GM19328 (cell line): ENCODE data around the gene ANKRD66.
A peak's percentile ranks its signal among the peaks of the same experiment; 100 is the strongest.
"Not testable (repeated sequence)": the region's sequence is repeated elsewhere in the genome, so short reads cannot be mapped to it uniquely, and the experiment has no call there.

Experiments
- ATAC-seq: cut with Tn5 transposase; IDR thresholded peaks from one replicate; pipeline ENCODE4 v1.9.1; 2021; ENCODE audit warnings: mild to moderate bottlenecking, moderate library complexity; ENCODE audit not compliant: unreplicated experiment

The ANKRD66 gene

GRCh38 chr6:46751658-46752057, 4.9 kb downstream of the ANKRD66 start:
- no peak for ATAC-seq

- ATAC-seq, result no peak
Observed at GRCh38 chr6:46755865-46756264, 9.1 kb downstream of the ANKRD66 start.

- ATAC-seq, result no peak
Observed at GRCh38 chr6:46756469-46757213, 9.9 kb downstream of the ANKRD66 start.

- no peak for ATAC-seq
Observed at GRCh38 chr6:46757214-46757596, 10.5 kb downstream of the ANKRD66 start.

GRCh38 chr6:46758960-46759753, 12.4 kb downstream of the ANKRD66 start:
- no peak for ATAC-seq

- no peak for ATAC-seq
Observed at GRCh38 chr6:46760925-46761324, 14.2 kb downstream of the ANKRD66 start.

- ATAC-seq, result no peak
Observed at GRCh38 chr6:46763466-46763865, 16.7 kb downstream of the ANKRD66 start.

GRCh38 chr6:46764280-46764679, 17.5 kb downstream of the ANKRD66 start:
- not testable (repeated sequence) for ATAC-seq

- no peak for ATAC-seq
Observed at GRCh38 chr6:46764961-46765360, 18.2 kb downstream of the ANKRD66 start.

GRCh38 chr6:46772016-46772415, 25.3 kb downstream of the ANKRD66 start:
- ATAC-seq, result no peak

GRCh38 chr6:46772762-46773161, 26.0 kb downstream of the ANKRD66 start:
- peak; percentile 83 for ATAC-seq

- ATAC-seq, result no peak
Observed at GRCh38 chr6:46773201-46773855, 26.6 kb downstream of the ANKRD66 start.

- not testable (repeated sequence) for ATAC-seq
Observed at GRCh38 chr6:46774736-46775135, 28.0 kb downstream of the ANKRD66 start.

GRCh38 chr6:46776070-46776712, 29.5 kb downstream of the ANKRD66 start:
- ATAC-seq, result no peak

GRCh38 chr6:46777476-46778346, 31.0 kb downstream of the ANKRD66 start:
- no peak for ATAC-seq

GRCh38 chr6:46781478-46782378, 35.0 kb downstream of the ANKRD66 start:
- ATAC-seq, result no peak

- no peak for ATAC-seq
Observed at GRCh38 chr6:46784535-46784934, 37.8 kb downstream of the ANKRD66 start.

GRCh38 chr6:46787871-46788540, 41.3 kb downstream of the ANKRD66 start:
- no peak for ATAC-seq

GRCh38 chr6:46788791-46789190, 42.1 kb downstream of the ANKRD66 start:
- ATAC-seq, result no peak
